ENCODE results near the gene TMEM179. TPM values are rescaled to one million over a fixed set of nuclear protein-coding genes. Genes with fewer than 3 reads are reported as not detected.
A peak's percentile ranks its signal among the peaks of the same experiment; 100 is the strongest.

Gene TMEM179
- total RNA-seq, 6 donors from 2014 or later: not detected

DNA sequence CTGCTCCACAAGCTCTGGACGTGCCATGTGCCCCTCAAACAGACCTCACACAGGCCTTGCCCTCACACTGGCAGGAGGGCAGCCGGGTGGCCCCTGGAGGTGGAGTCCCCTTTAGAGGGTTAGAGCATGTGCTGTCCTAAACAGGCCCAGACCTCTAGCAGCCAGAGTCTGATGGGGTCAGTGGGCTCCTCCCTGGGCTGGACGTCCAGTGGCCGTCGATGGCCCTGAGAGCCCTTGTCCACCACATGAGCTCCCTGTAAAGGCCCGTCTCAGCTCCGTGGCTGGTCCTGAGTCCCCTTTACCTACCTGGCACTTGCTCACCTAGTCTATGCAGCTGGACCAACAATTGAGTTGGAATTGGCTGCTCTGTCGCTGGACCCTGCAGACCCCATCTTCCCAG lies 3.8 kb downstream of the TMEM179 start:
- DNase-seq (peak in 1 of 2 donors; percentile 63), ATAC-seq (ENCODE audit: low FRiP score in 2 of 2) (no peak)
- WGBS, 2 donors: 85 to 89% methylated on average over 3 to 8 of the region's 8 CpGs
- Histone ChIP-seq H3K36me3 (no peaks in the 10 kb centered on the region), H3K27me3 (peaks cover 0 to 23% (median 9%) of the 10 kb centered on the region in 4 donors), H3K27ac (no peak overlapping the region), H3K9me3 (no peaks in the 10 kb centered on the region), H3K4me1 (peaks cover 0 to 15% (median 3%) of the 10 kb centered on the region in 4 donors), H3K4me3 (no peak overlapping the region)
- no peak for TF ChIP-seq EP300 (IDR thresholded peaks at IDR 0.05)
- TF ChIP-seq POLR2AphosphoS5 (IDR thresholded peaks at IDR 0.05): no peak
- TF ChIP-seq POLR2A (IDR thresholded peaks at IDR 0.05): no peak
- TF ChIP-seq, protein P1, sequence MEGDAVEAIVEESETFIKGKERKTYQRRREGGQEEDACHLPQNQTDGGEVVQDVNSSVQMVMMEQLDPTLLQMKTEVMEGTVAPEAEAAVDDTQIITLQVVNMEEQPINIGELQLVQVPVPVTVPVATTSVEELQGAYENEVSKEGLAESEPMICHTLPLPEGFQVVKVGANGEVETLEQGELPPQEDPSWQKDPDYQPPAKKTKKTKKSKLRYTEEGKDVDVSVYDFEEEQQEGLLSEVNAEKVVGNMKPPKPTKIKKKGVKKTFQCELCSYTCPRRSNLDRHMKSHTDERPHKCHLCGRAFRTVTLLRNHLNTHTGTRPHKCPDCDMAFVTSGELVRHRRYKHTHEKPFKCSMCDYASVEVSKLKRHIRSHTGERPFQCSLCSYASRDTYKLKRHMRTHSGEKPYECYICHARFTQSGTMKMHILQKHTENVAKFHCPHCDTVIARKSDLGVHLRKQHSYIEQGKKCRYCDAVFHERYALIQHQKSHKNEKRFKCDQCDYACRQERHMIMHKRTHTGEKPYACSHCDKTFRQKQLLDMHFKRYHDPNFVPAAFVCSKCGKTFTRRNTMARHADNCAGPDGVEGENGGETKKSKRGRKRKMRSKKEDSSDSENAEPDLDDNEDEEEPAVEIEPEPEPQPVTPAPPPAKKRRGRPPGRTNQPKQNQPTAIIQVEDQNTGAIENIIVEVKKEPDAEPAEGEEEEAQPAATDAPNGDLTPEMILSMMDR (IDR thresholded peaks at IDR 0.05): no peak

DNA sequence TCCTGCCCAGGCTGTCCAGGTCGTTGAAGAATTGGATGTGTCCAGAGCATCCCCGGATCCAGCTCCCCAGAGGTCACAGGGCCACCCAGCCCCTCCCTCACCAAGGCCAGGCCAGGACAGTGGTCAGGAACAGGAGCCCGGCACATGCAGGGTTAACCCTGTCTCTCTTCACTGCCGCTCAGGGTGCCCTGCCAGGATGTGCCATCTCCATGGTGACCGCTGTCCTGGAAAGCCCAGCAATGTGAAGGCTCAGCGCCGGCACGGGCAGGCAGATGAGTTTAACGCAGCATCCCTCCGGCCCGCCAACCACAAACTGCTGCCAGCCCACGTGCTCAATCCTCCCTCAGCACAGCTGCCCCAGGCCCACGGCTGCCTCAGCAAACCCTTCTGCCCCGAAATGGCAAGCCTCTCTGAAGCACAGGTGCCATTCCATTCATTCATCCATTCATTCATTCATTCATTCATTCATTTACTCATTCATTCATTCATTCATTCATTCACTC lies 4.4 kb downstream of the TMEM179 start:
- no peaks in the 10 kb centered on the region for H3K36me3 ChIP-seq
- no peak overlapping the region for H3K4me3 ChIP-seq
- H3K9me3 ChIP-seq: no peaks in the 10 kb centered on the region
- WGBS, 2 donors: 23% methylated on average over 7 to 14 of the region's 14 CpGs
- DNase-seq (peak in 1 of 2 donors; percentile 63), ATAC-seq (ENCODE audit: low FRiP score in 2 of 2) (no peak)
- peaks cover 0 to 23% (median 8%) of the 10 kb centered on the region in 4 donors for H3K27me3 ChIP-seq
- H3K4me1 ChIP-seq: peaks cover 0 to 15% (median 3%) of the 10 kb centered on the region in 4 donors
- TF ChIP-seq EP300 (IDR thresholded peaks at IDR 0.05) (no peak), POLR2A (IDR thresholded peaks at IDR 0.05) (no peak), POLR2AphosphoS5 (IDR thresholded peaks at IDR 0.05) (no peak)
- TF ChIP-seq, protein P1 (IDR thresholded peaks at IDR 0.05): no peak
- H3K27ac ChIP-seq: no peak overlapping the region

DNA sequence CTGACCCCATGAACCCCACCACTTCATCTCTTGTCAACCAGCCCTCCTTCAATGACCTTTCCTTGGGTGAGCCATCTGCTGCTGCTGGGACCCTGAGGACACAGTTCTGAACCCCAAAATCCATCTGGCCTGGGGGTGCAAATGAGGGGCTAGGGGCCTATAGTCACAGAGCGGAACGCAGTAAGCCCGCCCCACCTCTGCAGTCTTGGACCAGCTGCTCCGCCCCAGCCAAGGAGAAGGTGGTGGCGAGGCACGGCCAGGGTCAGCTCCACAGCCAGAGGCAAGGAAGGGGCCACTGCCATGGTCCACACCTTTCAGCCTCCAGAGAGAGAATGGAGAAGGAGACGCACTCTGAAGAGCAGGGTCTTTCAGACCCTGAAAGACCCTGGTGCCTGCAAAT lies 5.1 kb downstream of the TMEM179 start:
- H3K36me3 ChIP-seq: no peaks in the 10 kb centered on the region
- 92 to 96% methylated on average over 6 to 7 of the region's 7 CpGs for WGBS, 2 donors
- ATAC-seq (ENCODE audit: low FRiP score in 2 of 2) (no peak), DNase-seq (peak in 1 of 2 donors; percentile 29)
- H3K27ac ChIP-seq: no peak overlapping the region
- TF ChIP-seq, protein P1 (IDR thresholded peaks at IDR 0.05): no peak
- TF ChIP-seq EP300 (IDR thresholded peaks at IDR 0.05): no peak
- TF ChIP-seq POLR2A (IDR thresholded peaks at IDR 0.05): no peak
- TF ChIP-seq POLR2AphosphoS5 (IDR thresholded peaks at IDR 0.05): no peak
- H3K4me1 ChIP-seq: peaks cover 0 to 9% (median 2%) of the 10 kb centered on the region in 4 donors
- H3K9me3 ChIP-seq: no peaks in the 10 kb centered on the region
- H3K27me3 ChIP-seq: peaks cover 0 to 15% (median 5%) of the 10 kb centered on the region in 4 donors
- H3K4me3 ChIP-seq: no peak overlapping the region

GRCh38 chr14:104598910-104599273 lies 5.7 kb downstream of the TMEM179 start:
- no peak for ATAC-seq (ENCODE audit: low FRiP score in 2 of 2)
- Histone ChIP-seq H3K36me3 (no peaks in the 10 kb centered on the region), H3K4me1 (peaks cover 0 to 4% (median 0%) of the 10 kb centered on the region in 4 donors), H3K27ac (no peak overlapping the region), H3K9me3 (no peaks in the 10 kb centered on the region), H3K4me3 (no peak overlapping the region), H3K27me3 (peaks cover 0 to 10% (median 2%) of the 10 kb centered on the region in 4 donors)
- WGBS, 2 donors: 78 to 93% methylated on average over 10 to 12 of the region's 12 CpGs
- no peak for DNase-seq
- TF ChIP-seq POLR2AphosphoS5 (IDR thresholded peaks at IDR 0.05) (no peak), EP300 (IDR thresholded peaks at IDR 0.05) (no peak), POLR2A (IDR thresholded peaks at IDR 0.05) (no peak)
- TF ChIP-seq, protein P1 (IDR thresholded peaks at IDR 0.05): no peak

All from upper lobe of left lung (tissue), 6 donors.